Measurements from ENCODE around the gene JPH4.
A peak's percentile ranks its signal among the peaks of the same experiment; 100 is the strongest.

- TF ChIP-seq EZH2 (IDR thresholded peaks at IDR 0.05; ENCODE audit: insufficient read depth, poor library complexity, severe bottlenecking) (peak; percentile 29), EZH2phosphoT487 (IDR thresholded peaks at IDR 0.05; ENCODE audit: insufficient read depth, low read depth) (no peak)
Observed at GRCh38 chr14:23578560-23579310, at the start of gene JPH4.
